Thyroid gland (tissue), 4 donors: ENCODE data around the gene CAMK1D.

ENCODE experiments used
- CTCF ChIP-seq, 6 experiments: fragments of 200-600 bp in 3 of 6; fragments of 450-650 bp in 3 of 6; sonication (generic) in 3 of 6; IDR thresholded peaks; one replicate each; pipeline ENCODE4 v1.5.1; 2016 to 2019; ENCODE audit warnings: antibody characterized with exemption in 6 of 6, mild to moderate bottlenecking in 2 of 6, inconsistent platforms in 1 of 6, moderate library complexity in 1 of 6
- POLR2A ChIP-seq, 2 donors: fragments of 450-650 bp; IDR thresholded peaks; one replicate each; pipeline ENCODE4 v1.6.1; 2017; ENCODE audit warnings: antibody characterized with exemption in 2 of 2, mild to moderate bottlenecking in 2 of 2, moderate library complexity in 1 of 2

DNA sequence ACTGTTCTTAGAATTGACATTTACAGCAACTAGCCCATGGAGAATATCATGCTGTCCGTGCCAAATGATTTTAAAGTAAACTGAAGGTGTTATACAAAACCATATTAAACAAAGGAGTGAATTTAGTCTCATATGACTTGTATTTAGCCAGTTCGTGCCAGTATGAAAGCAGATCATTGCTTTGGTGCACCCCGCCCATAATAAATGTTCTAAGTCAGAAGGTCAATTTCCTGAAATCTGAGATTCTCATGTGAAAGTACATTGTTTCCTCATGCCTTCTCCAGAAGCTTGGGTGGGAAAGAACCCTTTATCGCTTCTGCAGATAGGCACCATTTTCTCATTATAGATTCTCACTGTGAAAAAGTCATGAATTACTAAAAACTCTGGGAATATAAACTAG is 106.4 kb downstream of the CAMK1D start:
- TF ChIP-seq CTCF (IDR thresholded peaks at IDR 0.05): no peak
- no peak for TF ChIP-seq POLR2A (IDR thresholded peaks at IDR 0.05)
